WERI-Rb-1 (cell line): ENCODE results near the gene RELL1.

Experiments
- DNase-seq: peaks from one replicate; pipeline ENCODE4 v3.0.0-alpha.2; 2020
- H3K27ac ChIP-seq: fragments of 250-450 bp; sonication (Bioruptor Pico); 2 replicates; pipeline ENCODE4 v1.5.1; 2020; ENCODE audit warnings: mild to moderate bottlenecking, moderate library complexity
- H3K27me3 ChIP-seq: fragments of 250-450 bp; sonication (Bioruptor Pico); 2 replicates; pipeline ENCODE4 v1.5.1; 2021; ENCODE audit warnings: mild to moderate bottlenecking, low read depth, moderate library complexity; ENCODE audit not compliant: insufficient read depth, severe bottlenecking
- H3K36me3 ChIP-seq: fragments of 250-450 bp; sonication (Bioruptor Pico); 2 replicates; pipeline ENCODE4 v1.5.1; 2020; ENCODE audit warnings: mild to moderate bottlenecking, moderate library complexity
- H3K4me3 ChIP-seq: 2 replicates; pipeline ENCODE4 v1.5.1; 2011; ENCODE audit warnings: low read depth, mild to moderate bottlenecking, control low read depth, low read length
- H3K9me3 ChIP-seq: fragments of 250-450 bp; sonication (Bioruptor Pico); 2 replicates; pipeline ENCODE4 v1.5.1; 2021; ENCODE audit warnings: mild to moderate bottlenecking, moderate library complexity; ENCODE audit not compliant: severe bottlenecking
- CTCF ChIP-seq: IDR thresholded peaks from 2 replicates; pipeline ENCODE4 v1.5.1; 2011; ENCODE audit warnings: low read depth, mild to moderate bottlenecking, control low read depth, inconsistent platforms, low read length

The RELL1 gene

GRCh38 chr4:37602454-37603069 lies 83.6 kb downstream of the RELL1 start:
- no peak for DNase-seq
- no peak overlapping the region for H3K27ac ChIP-seq
- no peak overlapping the region for H3K4me3 ChIP-seq
- no peaks in the 10 kb centered on the region for H3K36me3 ChIP-seq
- no peaks in the 10 kb centered on the region for H3K27me3 ChIP-seq
- TF ChIP-seq CTCF = no peak
- H3K9me3 ChIP-seq = no peaks in the 10 kb centered on the region

DNA sequence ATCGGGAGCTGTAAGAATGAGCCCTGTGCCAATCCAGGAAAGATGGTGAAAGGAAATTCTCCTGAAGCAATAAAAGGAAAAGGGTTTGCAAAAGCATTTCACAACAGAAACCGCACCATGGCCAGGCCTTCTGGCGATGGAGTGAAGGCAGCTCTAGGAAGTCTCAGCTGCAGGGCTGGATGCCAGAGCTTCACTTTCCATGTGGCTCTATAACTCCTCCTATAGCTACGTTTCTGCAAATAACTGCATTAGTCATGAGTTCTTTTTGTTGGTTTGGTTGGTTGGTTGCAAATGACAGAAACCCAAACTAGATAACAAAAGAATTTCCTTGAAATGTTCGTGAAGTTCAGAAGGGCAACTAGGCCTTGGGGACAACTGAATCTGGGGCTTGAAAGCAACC lies 84.6 kb downstream of the RELL1 start:
- H3K4me3 ChIP-seq = no peak overlapping the region

DNA sequence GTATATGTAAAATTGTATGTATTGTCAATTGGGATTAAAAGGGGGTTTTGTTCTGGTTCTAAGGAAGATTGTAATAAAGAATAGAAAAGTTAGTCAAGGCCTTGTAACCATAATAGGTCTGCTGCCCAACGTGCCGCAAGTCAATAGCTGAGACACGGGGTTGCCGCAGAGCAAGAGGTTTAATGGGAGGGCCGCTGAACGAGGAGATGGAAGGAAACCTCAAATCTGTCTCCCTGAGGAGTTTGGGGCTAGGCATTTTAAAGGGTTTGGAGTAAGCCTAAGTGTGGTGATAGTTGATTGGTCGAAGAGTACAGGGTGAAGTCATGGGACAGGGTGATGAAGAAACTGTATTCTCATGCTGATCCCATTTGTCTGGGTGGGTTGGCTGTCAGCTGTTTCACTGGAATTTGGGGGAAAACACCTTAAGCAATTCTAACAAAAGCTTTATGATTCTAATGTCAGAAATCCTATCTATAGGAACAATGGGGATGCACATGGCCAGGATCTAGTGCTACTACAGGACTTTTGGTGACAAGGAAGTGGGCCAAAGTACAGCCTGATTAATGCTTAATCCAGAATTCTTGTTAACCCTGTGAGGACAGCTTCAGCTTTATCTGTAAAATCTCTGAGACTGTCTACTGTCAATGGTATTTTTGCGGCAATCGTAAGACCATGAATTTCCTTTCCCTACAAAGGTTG lies 86.9 kb downstream of the RELL1 start:
- no peak overlapping the region for H3K27ac ChIP-seq
- H3K27me3 ChIP-seq = no peaks in the 10 kb centered on the region
- no peak overlapping the region for H3K4me3 ChIP-seq
- H3K9me3 ChIP-seq = no peaks in the 10 kb centered on the region
- no peak for DNase-seq
- TF ChIP-seq CTCF = no peak
- H3K36me3 ChIP-seq = no peaks in the 10 kb centered on the region

More for the DNA sequence above, 84.6 kb downstream of the RELL1 start:
- H3K27me3 ChIP-seq = no peaks in the 10 kb centered on the region
- no peak for DNase-seq
- H3K27ac ChIP-seq = no peak overlapping the region
- no peak for TF ChIP-seq CTCF
- no peaks in the 10 kb centered on the region for H3K9me3 ChIP-seq
- no peaks in the 10 kb centered on the region for H3K36me3 ChIP-seq

DNA sequence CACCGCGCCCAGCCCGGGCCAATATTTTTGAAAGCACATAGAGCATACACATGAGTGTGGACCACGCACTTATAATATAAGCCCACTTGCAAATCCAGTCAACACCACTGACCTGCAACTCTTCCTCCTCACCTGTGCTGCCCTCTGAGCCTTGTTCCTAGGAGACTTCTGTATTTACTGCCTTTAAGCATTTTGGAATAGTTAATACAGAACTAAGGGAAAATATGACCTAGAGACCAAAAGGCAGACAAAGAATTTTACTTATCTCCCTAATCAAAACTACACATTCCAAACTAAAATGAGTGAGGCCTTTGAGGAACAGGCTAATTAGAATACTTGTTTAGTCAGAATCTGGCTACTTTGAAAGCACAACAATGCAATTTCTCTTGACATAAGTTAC lies 89.1 kb downstream of the RELL1 start:
- Histone ChIP-seq H3K4me3 (no peak overlapping the region), H3K9me3 (no peaks in the 10 kb centered on the region), H3K27ac (no peak overlapping the region), H3K27me3 (peaks cover 3% of the 10 kb centered on the region), H3K36me3 (no peaks in the 10 kb centered on the region)
- no peak for TF ChIP-seq CTCF
- no peak for DNase-seq

DNA sequence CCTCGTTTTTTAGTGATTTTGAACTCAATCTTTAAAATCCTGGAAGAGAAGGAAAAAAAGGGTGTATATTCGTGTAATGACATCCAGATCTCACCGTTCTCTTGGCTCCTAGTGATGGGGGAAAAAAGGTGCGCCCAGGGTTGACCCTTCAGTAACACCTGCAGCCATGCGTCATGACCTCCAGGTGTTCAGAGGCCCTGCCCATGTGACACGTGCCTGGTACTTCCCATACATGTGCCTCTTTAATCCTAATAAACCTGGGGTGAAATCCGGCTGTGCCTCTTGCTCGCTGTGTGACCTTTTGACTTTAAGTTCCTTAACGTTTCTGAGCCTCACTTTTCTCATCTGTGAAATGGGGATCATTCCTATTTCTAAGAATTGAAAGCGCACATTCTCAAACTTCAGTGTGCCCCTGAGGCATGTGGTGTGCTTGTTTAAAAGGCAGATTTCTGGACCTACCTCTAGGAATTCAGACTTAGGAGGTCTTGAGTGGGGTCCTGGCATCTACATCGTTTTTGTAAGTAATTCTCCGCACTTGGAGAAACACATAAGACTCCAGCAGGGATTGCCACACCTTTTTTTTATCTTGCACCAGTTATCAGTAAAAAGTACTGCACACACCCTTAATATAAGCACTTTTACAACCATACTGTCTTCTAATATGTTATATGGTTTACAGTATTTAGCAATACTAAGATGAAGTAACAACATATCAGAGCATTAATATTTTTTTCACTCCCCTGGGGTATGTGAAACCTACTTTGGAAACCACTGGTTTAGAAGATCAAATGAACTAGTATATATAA lies 90.1 kb downstream of the RELL1 start:
- Histone ChIP-seq H3K27ac (no peak overlapping the region), H3K27me3 (peaks cover 11% of the 10 kb centered on the region), H3K9me3 (no peaks in the 10 kb centered on the region), H3K36me3 (no peaks in the 10 kb centered on the region), H3K4me3 (no peak overlapping the region)
- DNase-seq = no peak
- no peak for TF ChIP-seq CTCF
